Loucy (cell line): ENCODE measurements around the gene ELP2.

Experiments
- EZH2phosphoT487 ChIP-seq: fragments of 200-600 bp; IDR thresholded peaks from 2 replicates; pipeline ENCODE4 v1.6.1; 2018; ENCODE audit warnings: antibody characterized with exemption, mild to moderate bottlenecking, moderate library complexity, borderline replicate concordance
- TF ChIP-seq, protein P1 (sequence below): fragments of 200-600 bp; sonication (generic); conservative IDR thresholded peaks from 2 replicates; pipeline ENCODE4 v1.5.1; 2014; ENCODE audit warnings: mild to moderate bottlenecking, antibody characterized with exemption, low read length

DNA sequence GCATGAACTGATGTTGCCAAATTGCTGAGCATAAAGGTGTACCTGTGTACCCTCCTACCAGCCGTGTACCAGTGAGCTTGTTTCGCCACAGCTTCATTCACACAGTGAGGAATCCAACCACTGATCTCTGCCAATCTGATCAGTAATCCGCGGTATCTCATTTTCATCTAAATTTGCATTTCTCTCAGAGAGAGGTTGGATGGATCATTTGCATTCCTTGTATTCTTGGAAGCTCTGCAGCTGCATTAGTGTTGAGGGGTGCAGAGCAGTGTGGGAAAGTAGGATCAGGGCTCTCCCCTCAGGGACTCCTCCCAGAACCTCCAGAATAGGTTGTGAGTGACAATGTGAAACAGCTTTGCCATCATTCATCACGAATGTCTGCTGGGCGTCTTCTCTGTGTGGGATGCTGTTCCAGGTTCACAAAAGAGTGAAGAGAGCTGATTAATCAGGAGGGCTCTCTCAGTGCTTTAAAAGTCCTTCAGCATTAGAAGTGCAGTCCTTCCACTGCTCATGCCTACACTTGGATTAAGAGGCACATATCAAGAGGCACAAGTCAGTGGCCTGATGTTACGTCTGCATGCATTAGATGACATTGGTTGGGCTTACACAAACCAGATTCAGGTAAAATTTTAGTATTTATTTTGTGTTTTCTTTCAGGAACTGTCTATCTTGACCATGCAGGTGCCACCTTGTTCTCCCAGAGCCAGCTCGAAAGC, 65.1 kb downstream of the ELP2 start:
- TF ChIP-seq, protein P1, sequence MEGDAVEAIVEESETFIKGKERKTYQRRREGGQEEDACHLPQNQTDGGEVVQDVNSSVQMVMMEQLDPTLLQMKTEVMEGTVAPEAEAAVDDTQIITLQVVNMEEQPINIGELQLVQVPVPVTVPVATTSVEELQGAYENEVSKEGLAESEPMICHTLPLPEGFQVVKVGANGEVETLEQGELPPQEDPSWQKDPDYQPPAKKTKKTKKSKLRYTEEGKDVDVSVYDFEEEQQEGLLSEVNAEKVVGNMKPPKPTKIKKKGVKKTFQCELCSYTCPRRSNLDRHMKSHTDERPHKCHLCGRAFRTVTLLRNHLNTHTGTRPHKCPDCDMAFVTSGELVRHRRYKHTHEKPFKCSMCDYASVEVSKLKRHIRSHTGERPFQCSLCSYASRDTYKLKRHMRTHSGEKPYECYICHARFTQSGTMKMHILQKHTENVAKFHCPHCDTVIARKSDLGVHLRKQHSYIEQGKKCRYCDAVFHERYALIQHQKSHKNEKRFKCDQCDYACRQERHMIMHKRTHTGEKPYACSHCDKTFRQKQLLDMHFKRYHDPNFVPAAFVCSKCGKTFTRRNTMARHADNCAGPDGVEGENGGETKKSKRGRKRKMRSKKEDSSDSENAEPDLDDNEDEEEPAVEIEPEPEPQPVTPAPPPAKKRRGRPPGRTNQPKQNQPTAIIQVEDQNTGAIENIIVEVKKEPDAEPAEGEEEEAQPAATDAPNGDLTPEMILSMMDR, result no peak
- TF ChIP-seq EZH2phosphoT487, result no peak
